WTC11 (cell line): ENCODE results near the gene PGAP6. TPM values are rescaled to one million over a fixed set of nuclear protein-coding genes. Genes with fewer than 3 reads are reported as not detected.
A peak's percentile ranks its signal among the peaks of the same experiment; 100 is the strongest.
"Not testable (repeated sequence)": the region's sequence is repeated elsewhere in the genome, so short reads cannot be mapped to it uniquely, and the experiment has no call there.

Source experiments
- ATAC-seq: fragments of 200-7000 bp; cut with Tn5 transposase; 2 replicates; pipeline ENCODE4 v1.10.0; 2021; ENCODE audit warnings: mild to moderate bottlenecking, moderate library complexity
- CTCF ChIA-PET: fragments of 300-600 bp; sonication (Branson Sonifier 250); formaldehyde crosslinking; loops from one replicate; lab custom pipeline; 2021; ENCODE audit warnings: antibody characterized with exemption; lab: Charles Lee
- POLR2A ChIA-PET: fragments of 350-600 bp; sonication (Branson Sonifier 250); formaldehyde crosslinking; loops from one replicate; lab custom pipeline; 2021; ENCODE audit warnings: antibody characterized with exemption; lab: Charles Lee
- DNase-seq: peaks from one replicate; pipeline ENCODE4 v3.0.0; 2021; ENCODE audit warnings: low spot score
- H3K27ac Mint-ChIP-seq: 2 replicates; pipeline ENCODE4 v1.8.0; 2021; ENCODE audit warnings: mixed read lengths
- H3K27me3 Mint-ChIP-seq: 2 replicates; pipeline ENCODE4 v1.8.0; 2021; ENCODE audit warnings: low read depth, mild to moderate bottlenecking, moderate library complexity, mixed read lengths
- H3K36me3 Mint-ChIP-seq: 2 replicates; pipeline ENCODE4 v1.8.0; 2021; ENCODE audit warnings: mixed read lengths
- H3K4me1 Mint-ChIP-seq: 2 replicates; pipeline ENCODE4 v1.8.0; 2022; ENCODE audit warnings: mixed read lengths
- H3K4me3 Mint-ChIP-seq: 2 replicates; pipeline ENCODE4 v1.8.0; 2021; ENCODE audit warnings: mild to moderate bottlenecking, moderate library complexity, mixed read lengths
- H3K9me3 Mint-ChIP-seq: 2 replicates; pipeline ENCODE4 v1.8.0; 2021; ENCODE audit warnings: mixed read lengths
- ARID4B ChIP-seq: sonication (generic); formaldehyde crosslinking; IDR thresholded peaks from 2 replicates; pipeline ENCODE4 v1.8.0; 2023; ENCODE audit warnings: missing genetic modification reagents, mild to moderate bottlenecking, borderline replicate concordance
- ATF3 ChIP-seq: sonication (generic); formaldehyde crosslinking; conservative IDR thresholded peaks from 2 replicates; pipeline ENCODE4 v1.8.1; 2022; ENCODE audit warnings: mild to moderate bottlenecking, missing genetic modification reagents
- HMGXB4 ChIP-seq: sonication (generic); formaldehyde crosslinking; IDR thresholded peaks from 2 replicates; pipeline ENCODE4 v1.8.1; 2023; ENCODE audit warnings: mild to moderate bottlenecking, moderate library complexity, missing genetic modification reagents
- IRF1 ChIP-seq: sonication (generic); formaldehyde crosslinking; IDR thresholded peaks from 2 replicates; pipeline ENCODE4 v1.8.0; 2023; ENCODE audit warnings: missing genetic modification reagents
- OVOL2 ChIP-seq: fragments of 250-450 bp; sonication (Bioruptor Pico); IDR thresholded peaks from 2 replicates; pipeline ENCODE4 v1.9.0; 2021; ENCODE audit warnings: mild to moderate bottlenecking, borderline replicate concordance
- TEAD1 ChIP-seq: sonication (generic); formaldehyde crosslinking; IDR thresholded peaks from 2 replicates; pipeline ENCODE4 v1.8.0; 2022; ENCODE audit warnings: mild to moderate bottlenecking, missing genetic modification reagents
- USF1 ChIP-seq: sonication (generic); formaldehyde crosslinking; IDR thresholded peaks from 2 replicates; pipeline ENCODE4 v1.8.0; 2022; ENCODE audit warnings: mild to moderate bottlenecking, missing genetic modification reagents
- USF2 ChIP-seq: sonication (generic); formaldehyde crosslinking; IDR thresholded peaks from 2 replicates; pipeline ENCODE4 v1.8.1; 2023; ENCODE audit warnings: mild to moderate bottlenecking, missing genetic modification reagents, moderate library complexity
- ZNF121 ChIP-seq: sonication (generic); formaldehyde crosslinking; IDR thresholded peaks from 2 replicates; pipeline ENCODE4 v1.8.0; 2023; ENCODE audit warnings: missing genetic modification reagents
- total RNA-seq: library from RNA; stranded (reverse); gene quantifications from 3 replicates; pipeline ENCODE4 v1.2.3, GENCODE V29; 2021

The PGAP6 gene
- total RNA-seq, 1 experiment from 2014 or later, result 108 TPM

GRCh38 chr16:363766-364490 lies 17.9 kb downstream of the PGAP6 start (continued):
- TF ChIP-seq USF2, result no peak

- Mint-ChIP-seq H3K4me1 (no peaks in the 10 kb centered on the region), H3K36me3 (peaks cover 10% of the 10 kb centered on the region), H3K27ac (no peak overlapping the region), H3K9me3 (no peaks in the 10 kb centered on the region), H3K4me3 (no peak overlapping the region), H3K27me3 (no peaks in the 10 kb centered on the region)
- ChIA-PET POLR2A (no interaction called here), CTCF (interaction anchor here (0.9 to 2.7 kb wide), 21 partner anchors 8 to 302 kb away, joined by 3 to 42 read pairs (median 6); partner anchors contain the start of genes AXIN1, DECR2, FAM234A and HBM)
- DNase-seq (no peak), ATAC-seq (peak; percentile 5; the same call in 1 of the 2 replicates)
- TF ChIP-seq IRF1 (CRISPR knock-in tag) (no peak), HMGXB4 (no peak), ATF3 (CRISPR knock-in tag) (no peak), USF1 (CRISPR knock-in tag) (peak; percentile 36; the same call in 1 of the 2 replicates), OVOL2 (CRISPR knock-in tag) (no peak), ZNF121 (CRISPR knock-in tag) (no peak), TEAD1 (CRISPR knock-in tag) (no peak), ARID4B (CRISPR knock-in tag) (no peak)
Measured at GRCh38 chr16:363110-363765, 18.5 kb downstream of the PGAP6 start.

- H3K27me3 Mint-ChIP-seq, H3K4me3 Mint-ChIP-seq, H3K9me3 Mint-ChIP-seq, H3K4me1 Mint-ChIP-seq, DNase-seq, ATAC-seq, H3K27ac Mint-ChIP-seq: not testable (repeated sequence)
- POLR2A ChIA-PET, result interaction anchor here (0.7 kb wide), 1 partner anchor 18 kb away, joined by 3 read pairs; no protein-coding TSS in a partner anchor
- peaks cover 10% of the 10 kb centered on the region for H3K36me3 Mint-ChIP-seq
- CTCF ChIA-PET, result interaction anchor here (0.5 to 2.7 kb wide), 42 partner anchors 9 to 310 kb away, joined by 3 to 42 read pairs (median 5); partner anchors contain the start of genes ARHGDIG, AXIN1, DECR2 and FAM234A
Measured at GRCh38 chr16:362702-362999, 19.1 kb downstream of the PGAP6 start.
